SK-N-SH (cell line): ENCODE data around the gene ZNF609. TPM values are rescaled to one million over a fixed set of nuclear protein-coding genes. Genes with fewer than 3 reads are reported as not detected.

Source experiments
- CTCF ChIA-PET: fragments of 300-600, 350-600 bp; formaldehyde crosslinking; extraction: SDS; loops from one replicate; lab custom pipeline; 2021; lab: Yijun Ruan, JAX
- POLR2A ChIA-PET: fragments of 350-600 bp; sonication (Branson Sonifier 250); formaldehyde crosslinking; extraction: SDS; loops from one replicate; lab custom pipeline; 2020; ENCODE audit warnings: antibody characterized with exemption, inconsistent platforms; lab: Yijun Ruan, JAX
- DNase-seq: peaks from one replicate; pipeline ENCODE4 v3.0.0; 2012
- H2AFZ ChIP-seq: fragments of 200-600 bp; sonication (generic); 2 replicates; pipeline ENCODE4 v1.8.1; 2016; ENCODE audit warnings: antibody characterized with exemption, mild to moderate bottlenecking, low read depth
- H3F3A ChIP-seq: fragments of 200-600 bp; sonication (generic); replicated peaks from 2 replicates; pipeline ENCODE3; 2016; ENCODE audit warnings: antibody characterized with exemption, mild to moderate bottlenecking; ENCODE audit not compliant: insufficient read depth
- H3K27ac ChIP-seq, 2 experiments: fragments of 200-500 bp in 1 of 2; fragments of 200-600 bp in 1 of 2; sonication (Bioruptor generic) in 1 of 2; sonication (generic), shearing (Covaris generic) in 1 of 2; 2 replicates each; pipeline versions ENCODE4 v1.5.1 to v1.6.1; 2014 to 2016; ENCODE audit warnings: low read depth in 2 of 2, inconsistent platforms in 1 of 2, low read length in 1 of 2, mild to moderate bottlenecking in 1 of 2, mixed read lengths in 1 of 2
- H3K27me3 ChIP-seq: fragments of 200-600 bp; sonication (generic), shearing (Covaris generic); 2 replicates; pipeline ENCODE4 v1.6.1; 2016; ENCODE audit warnings: mixed run types; ENCODE audit not compliant: insufficient read depth
- H3K36me3 ChIP-seq, 2 experiments: fragments of 200-500 bp in 1 of 2; fragments of 200-600 bp in 1 of 2; sonication (Bioruptor generic) in 1 of 2; sonication (generic) in 1 of 2; replicated peaks in 1 of 2; 2 replicates each; pipeline versions ENCODE3 to v1.5.1; 2014 to 2016; ENCODE audit warnings: low read length in 1 of 2, mild to moderate bottlenecking in 1 of 2; ENCODE audit not compliant: insufficient read depth in 2 of 2, control insufficient read depth in 1 of 2
- H3K4me1 ChIP-seq, 2 experiments: fragments of 200-500 bp in 1 of 2; fragments of 200-600 bp in 1 of 2; sonication (Bioruptor generic) in 1 of 2; sonication (generic), shearing (Covaris generic) in 1 of 2; 2 replicates each; pipeline versions ENCODE4 v1.5.1 to v1.6.1; 2014 to 2016; ENCODE audit warnings: low read depth in 1 of 2, low read length in 1 of 2, mixed run types in 1 of 2; ENCODE audit not compliant: insufficient read depth in 2 of 2, control insufficient read depth in 1 of 2
- H3K4me2 ChIP-seq: fragments of 200-600 bp; sonication (generic), shearing (Covaris generic); 2 replicates; pipeline ENCODE4 v1.6.1; 2017; ENCODE audit warnings: mixed run types
- H3K4me3 ChIP-seq, 2 experiments: fragments of 200-500 bp in 1 of 2; fragments of 200-600 bp in 1 of 2; sonication (Bioruptor generic) in 1 of 2; sonication (generic), shearing (Covaris generic) in 1 of 2; 2 replicates each; pipeline versions ENCODE4 v1.5.1 to v1.8.1; 2014 to 2016; ENCODE audit warnings: low read depth in 2 of 2, inconsistent platforms in 1 of 2, low read length in 1 of 2, mild to moderate bottlenecking in 1 of 2, mixed read lengths in 1 of 2, moderate library complexity in 1 of 2
- H3K79me2 ChIP-seq: fragments of 200-600 bp; sonication (generic); 2 replicates; pipeline ENCODE4 v1.8.1; 2017; ENCODE audit warnings: mild to moderate bottlenecking; ENCODE audit not compliant: insufficient read depth
- H3K9ac ChIP-seq: fragments of 200-600 bp; sonication (generic); 2 replicates; pipeline ENCODE4 v1.6.1; 2017; ENCODE audit warnings: mixed run types
- H3K9me2 ChIP-seq: fragments of 200-600 bp; sonication (generic); 2 replicates; pipeline ENCODE4 v1.6.1; 2017; ENCODE audit warnings: mixed run types
- H3K9me3 ChIP-seq: fragments of 200-600 bp; sonication (generic); 2 replicates; pipeline ENCODE4 v1.6.1; 2017; ENCODE audit warnings: mixed run types, mild to moderate bottlenecking, moderate library complexity
- H4K20me1 ChIP-seq: fragments of 200-600 bp; sonication (generic); 2 replicates; pipeline ENCODE4 v1.6.1; 2017; ENCODE audit warnings: mild to moderate bottlenecking, mixed run types; ENCODE audit not compliant: insufficient read depth
- CHD2 ChIP-seq: fragments of 150-350 bp; IDR thresholded peaks from 2 replicates; pipeline ENCODE4 v1.6.1; 2018; ENCODE audit warnings: low read length; ENCODE audit not compliant: partially characterized antibody
- ELF1 ChIP-seq: IDR thresholded peaks from 2 replicates; pipeline ENCODE4 v1.4.0; 2012
- EP300 ChIP-seq, 2 experiments: IDR thresholded peaks; 2 replicates each; pipeline versions ENCODE4 v1.4.0 to v1.6.1; 2012; ENCODE audit warnings: borderline replicate concordance in 1 of 2, low read depth in 1 of 2, low read length in 1 of 2
- RAD21 ChIP-seq: IDR thresholded peaks from 2 replicates; pipeline ENCODE4 v1.6.1; 2012; ENCODE audit warnings: mild to moderate bottlenecking, low read length
- RFX5 ChIP-seq: IDR thresholded peaks from 2 replicates; pipeline ENCODE4 v1.6.1; 2012; ENCODE audit warnings: mild to moderate bottlenecking, improper control_type of control experiment, low read length
- TAF1 ChIP-seq: IDR thresholded peaks from 2 replicates; pipeline ENCODE4 v1.6.1; 2012; ENCODE audit warnings: low read depth, mild to moderate bottlenecking, low read length, moderate library complexity, borderline replicate concordance
- WGBS: methylation state at CpG from one replicate; pipeline ENCODE4 v1.1.6; 2017; ENCODE audit warnings: low lambda C conversion rate; 5-methylcytosine and 5-hydroxymethylcytosine counted together
- polyA plus RNA-seq, 3 experiments: library from polyadenylated mRNA; depleted of rRNA; stranded (reverse); fragments of >200 nt; gene quantifications; 2 replicates each; pipeline ENCODE4 v1.2.3, GENCODE V29; 2012
- TF ChIP-seq, protein P1 (sequence below): IDR thresholded peaks from 2 replicates; pipeline ENCODE4; 2012
- TF ChIP-seq, protein P2 (sequence below): fragments of 150-350 bp; IDR thresholded peaks from 2 replicates; pipeline ENCODE4 v1.6.1; 2016; ENCODE audit warnings: mild to moderate bottlenecking, low read depth, low read length
- TF ChIP-seq, protein P3 (sequence below): IDR thresholded peaks from 2 replicates; pipeline ENCODE4 v1.6.1; 2012; ENCODE audit warnings: mild to moderate bottlenecking, low read depth, low read length, moderate library complexity

The ZNF609 gene
- polyA plus RNA-seq, 1 of the 3 experiments (the other 2 are of a cell fraction), result 12.6 TPM

DNA sequence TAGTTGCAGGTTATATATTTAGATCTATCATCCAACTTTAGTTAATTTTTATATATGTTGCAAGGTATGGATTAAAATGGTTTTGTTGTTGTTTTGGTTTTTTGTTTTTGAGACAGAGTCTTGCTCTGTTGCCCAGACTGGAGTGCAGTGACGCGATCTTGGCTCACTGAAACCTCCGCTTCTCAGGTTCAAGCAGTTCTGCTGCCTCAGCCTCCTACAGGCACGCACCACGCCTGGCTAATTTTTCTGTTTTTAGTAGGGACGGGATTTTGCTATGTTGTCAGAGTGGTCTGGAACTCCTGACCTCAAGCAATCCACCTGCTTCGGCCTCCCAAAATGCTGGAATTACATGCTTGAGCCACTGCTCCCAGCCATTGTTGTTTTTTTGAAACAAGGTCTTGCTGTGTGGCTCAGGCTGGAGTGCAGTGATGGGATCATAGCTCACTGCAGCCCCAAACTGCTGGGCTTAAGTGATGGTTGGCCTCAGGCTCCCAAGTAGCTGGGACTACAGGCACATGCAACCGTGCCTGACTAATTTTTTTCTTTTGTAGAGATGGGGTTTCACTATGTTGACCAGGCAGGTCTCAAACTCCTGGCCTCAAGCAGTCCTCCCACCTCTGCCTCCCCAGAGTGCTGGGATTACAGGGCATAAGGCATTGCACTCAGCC is 92.0 kb downstream of the ZNF609 start:
- Histone ChIP-seq H3K9me2 (no peaks in the 10 kb centered on the region), H3K9me3 (no peaks in the 10 kb centered on the region), H3K4me3 (no peak overlapping the region), H2AFZ (no peak overlapping the region), H3K36me3 (no peaks in the 10 kb centered on the region), H3K9ac (no peak overlapping the region), H3F3A (peaks cover 12% of the 10 kb centered on the region), H3K4me2 (no peak overlapping the region), H3K27ac (no peak overlapping the region), H4K20me1 (peaks cover 70% of the 10 kb centered on the region), H3K79me2 (peaks cover 98% of the 10 kb centered on the region), H3K4me1 (peaks cover 0 to 6% of the 10 kb centered on the region in 2 experiments; a peak in 2 of 4 replicates), H3K27me3 (no peaks in the 10 kb centered on the region)
- WGBS, result 87% methylated on average over 8 of the region's 8 CpGs
- CTCF ChIA-PET, result no interaction called here
- POLR2A ChIA-PET, result no interaction called here
- TF ChIP-seq, protein P1, sequence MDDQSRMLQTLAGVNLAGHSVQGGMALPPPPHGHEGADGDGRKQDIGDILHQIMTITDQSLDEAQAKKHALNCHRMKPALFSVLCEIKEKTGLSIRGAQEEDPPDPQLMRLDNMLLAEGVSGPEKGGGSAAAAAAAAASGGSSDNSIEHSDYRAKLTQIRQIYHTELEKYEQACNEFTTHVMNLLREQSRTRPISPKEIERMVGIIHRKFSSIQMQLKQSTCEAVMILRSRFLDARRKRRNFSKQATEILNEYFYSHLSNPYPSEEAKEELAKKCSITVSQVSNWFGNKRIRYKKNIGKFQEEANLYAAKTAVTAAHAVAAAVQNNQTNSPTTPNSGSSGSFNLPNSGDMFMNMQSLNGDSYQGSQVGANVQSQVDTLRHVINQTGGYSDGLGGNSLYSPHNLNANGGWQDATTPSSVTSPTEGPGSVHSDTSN, result no peak
- no peak for TF ChIP-seq EP300 (IDR thresholded peaks at IDR 0.05; ENCODE audit: borderline replicate concordance in 1 of 2, low read depth in 1 of 2, low read length in 1 of 2)
- TF ChIP-seq RAD21, result no peak
- TF ChIP-seq ELF1, result no peak
- TF ChIP-seq CHD2, result no peak
- TF ChIP-seq RFX5, result no peak
- DNase-seq, result no peak

DNA sequence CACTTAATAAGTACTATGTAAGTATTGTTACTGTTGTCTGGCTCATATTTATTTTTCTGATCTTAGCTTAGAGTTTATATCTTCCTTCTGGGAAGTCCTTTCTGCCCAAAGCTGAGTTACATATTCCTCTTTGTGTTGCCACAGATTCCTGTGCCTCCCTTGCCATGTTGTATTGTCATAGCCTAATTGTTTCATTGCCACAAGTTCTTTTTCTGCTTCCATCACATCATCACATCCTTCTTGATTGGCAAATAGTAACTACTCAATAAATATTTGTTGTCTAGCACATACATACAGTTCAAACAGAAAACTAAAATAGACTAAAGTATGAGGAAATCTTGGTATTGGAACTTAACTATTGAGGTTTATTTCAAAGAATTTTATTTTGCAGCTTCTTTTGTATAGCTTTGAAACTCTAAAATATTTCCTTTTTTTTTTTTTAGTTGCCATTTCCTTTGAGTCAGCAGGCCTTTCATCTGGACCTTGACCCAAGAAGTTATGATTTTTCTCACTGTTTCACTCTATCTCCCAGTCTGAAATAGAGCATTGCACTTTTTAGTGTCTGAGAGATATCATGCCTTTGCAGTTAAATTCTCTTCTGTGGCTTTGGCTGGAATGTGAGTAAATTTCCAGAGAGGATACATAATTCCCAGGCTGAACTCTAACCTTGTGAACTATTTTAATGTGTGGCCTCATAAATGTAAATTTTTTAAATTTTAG is 98.2 kb downstream of the ZNF609 start:
- H4K20me1 ChIP-seq, result peaks cover 53% of the 10 kb centered on the region; the same call in 1 of the 2 replicates
- H3F3A ChIP-seq, result peaks cover 19% of the 10 kb centered on the region
- DNase-seq, result no peak
- TF ChIP-seq, protein P2, sequence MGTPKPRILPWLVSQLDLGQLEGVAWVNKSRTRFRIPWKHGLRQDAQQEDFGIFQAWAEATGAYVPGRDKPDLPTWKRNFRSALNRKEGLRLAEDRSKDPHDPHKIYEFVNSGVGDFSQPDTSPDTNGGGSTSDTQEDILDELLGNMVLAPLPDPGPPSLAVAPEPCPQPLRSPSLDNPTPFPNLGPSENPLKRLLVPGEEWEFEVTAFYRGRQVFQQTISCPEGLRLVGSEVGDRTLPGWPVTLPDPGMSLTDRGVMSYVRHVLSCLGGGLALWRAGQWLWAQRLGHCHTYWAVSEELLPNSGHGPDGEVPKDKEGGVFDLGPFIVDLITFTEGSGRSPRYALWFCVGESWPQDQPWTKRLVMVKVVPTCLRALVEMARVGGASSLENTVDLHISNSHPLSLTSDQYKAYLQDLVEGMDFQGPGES, result no peak
- TF ChIP-seq, protein P3, sequence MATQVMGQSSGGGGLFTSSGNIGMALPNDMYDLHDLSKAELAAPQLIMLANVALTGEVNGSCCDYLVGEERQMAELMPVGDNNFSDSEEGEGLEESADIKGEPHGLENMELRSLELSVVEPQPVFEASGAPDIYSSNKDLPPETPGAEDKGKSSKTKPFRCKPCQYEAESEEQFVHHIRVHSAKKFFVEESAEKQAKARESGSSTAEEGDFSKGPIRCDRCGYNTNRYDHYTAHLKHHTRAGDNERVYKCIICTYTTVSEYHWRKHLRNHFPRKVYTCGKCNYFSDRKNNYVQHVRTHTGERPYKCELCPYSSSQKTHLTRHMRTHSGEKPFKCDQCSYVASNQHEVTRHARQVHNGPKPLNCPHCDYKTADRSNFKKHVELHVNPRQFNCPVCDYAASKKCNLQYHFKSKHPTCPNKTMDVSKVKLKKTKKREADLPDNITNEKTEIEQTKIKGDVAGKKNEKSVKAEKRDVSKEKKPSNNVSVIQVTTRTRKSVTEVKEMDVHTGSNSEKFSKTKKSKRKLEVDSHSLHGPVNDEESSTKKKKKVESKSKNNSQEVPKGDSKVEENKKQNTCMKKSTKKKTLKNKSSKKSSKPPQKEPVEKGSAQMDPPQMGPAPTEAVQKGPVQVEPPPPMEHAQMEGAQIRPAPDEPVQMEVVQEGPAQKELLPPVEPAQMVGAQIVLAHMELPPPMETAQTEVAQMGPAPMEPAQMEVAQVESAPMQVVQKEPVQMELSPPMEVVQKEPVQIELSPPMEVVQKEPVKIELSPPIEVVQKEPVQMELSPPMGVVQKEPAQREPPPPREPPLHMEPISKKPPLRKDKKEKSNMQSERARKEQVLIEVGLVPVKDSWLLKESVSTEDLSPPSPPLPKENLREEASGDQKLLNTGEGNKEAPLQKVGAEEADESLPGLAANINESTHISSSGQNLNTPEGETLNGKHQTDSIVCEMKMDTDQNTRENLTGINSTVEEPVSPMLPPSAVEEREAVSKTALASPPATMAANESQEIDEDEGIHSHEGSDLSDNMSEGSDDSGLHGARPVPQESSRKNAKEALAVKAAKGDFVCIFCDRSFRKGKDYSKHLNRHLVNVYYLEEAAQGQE, result no peak
- TF ChIP-seq TAF1, result no peak
- H3K9me2 ChIP-seq, result no peaks in the 10 kb centered on the region
- H3K36me3 ChIP-seq, result no peaks in the 10 kb centered on the region
- CTCF ChIA-PET, result no interaction called here
- peaks cover 0 to 6% of the 10 kb centered on the region in 2 experiments; a peak in 2 of 4 replicates for H3K4me1 ChIP-seq
- peak overlapping the region; percentile 6 to 45; a peak in 3 of 4 replicates for H3K27ac ChIP-seq
- H3K9ac ChIP-seq, result no peak overlapping the region
- H2AFZ ChIP-seq, result no peak overlapping the region
- H3K27me3 ChIP-seq, result no peaks in the 10 kb centered on the region
- peaks cover 95% of the 10 kb centered on the region for H3K79me2 ChIP-seq
- POLR2A ChIA-PET, result no interaction called here
- no peaks in the 10 kb centered on the region for H3K9me3 ChIP-seq
- H3K4me2 ChIP-seq, result 0 out of 2 replicates have a peak overlapping the region, but pooled peaks have one; percentile 3
- H3K4me3 ChIP-seq, result no peak overlapping the region
